K562 (cell line): Measurements from ENCODE around the gene PRKAR1A. TPM values are rescaled to one million over a fixed set of nuclear protein-coding genes. Genes with fewer than 3 reads are reported as not detected.

ENCODE experiments used
- ADNP ChIP-seq: fragments of 200-800 bp; sonication (Bioruptor generic); IDR thresholded peaks from 2 replicates; pipeline ENCODE4 v1.6.1; 2016; ENCODE audit warnings: missing genetic modification characterization, missing compliant biosample characterization
- EP300 ChIP-seq: IDR thresholded peaks from 2 replicates; pipeline ENCODE4 v1.6.1; 2012; ENCODE audit warnings: low read length, improper control_type of control experiment
- ETV5 ChIP-seq: sonication (generic); formaldehyde crosslinking; IDR thresholded peaks from 2 replicates; pipeline ENCODE4 v1.4.0; 2020; ENCODE audit warnings: low read depth, mild to moderate bottlenecking, missing genetic modification reagents
- GMEB1 ChIP-seq: fragments of 250-450 bp; sonication (Bioruptor Pico); IDR thresholded peaks from 2 replicates; pipeline ENCODE4 v1.4.0; 2020; ENCODE audit warnings: mild to moderate bottlenecking
- HBP1 ChIP-seq: fragments of 450-650 bp; formaldehyde crosslinking; IDR thresholded peaks from 2 replicates; pipeline ENCODE4 v1.4.0; 2022; ENCODE audit warnings: missing genetic modification characterization
- IFI16 ChIP-seq: fragments of 250-450 bp; sonication (Bioruptor Pico); IDR thresholded peaks from 2 replicates; pipeline ENCODE4 v2.1.2; 2022; ENCODE audit warnings: mild to moderate bottlenecking, inconsistent platforms
- JUNB ChIP-seq: fragments of 450-650 bp; formaldehyde crosslinking; conservative IDR thresholded peaks from 2 replicates; pipeline ENCODE4 v1.4.0; 2020; ENCODE audit warnings: mild to moderate bottlenecking
- KLF13 ChIP-seq: fragments of 450-650 bp; IDR thresholded peaks from 2 replicates; pipeline ENCODE4 v1.6.1; 2016; ENCODE audit warnings: missing genetic modification characterization, low read depth, mild to moderate bottlenecking, missing compliant biosample characterization, moderate library complexity, borderline replicate concordance
- MCM7 ChIP-seq, 2 experiments: fragments of 450-650 bp; IDR thresholded peaks; 2 replicates each; pipeline ENCODE4 v1.6.1; 2016 to 2018
- NCOA2 ChIP-seq, 2 experiments: fragments of 450-650 bp; IDR thresholded peaks; 2 replicates each; pipeline ENCODE4 v1.6.1; 2018; ENCODE audit warnings: mild to moderate bottlenecking in 2 of 2, moderate library complexity in 1 of 2; ENCODE audit not compliant: partially characterized antibody in 2 of 2
- PBX2 ChIP-seq, 2 experiments: IDR thresholded peaks in 1 of 2; conservative IDR thresholded peaks in 1 of 2; 2 replicates each; pipeline ENCODE4 v1.6.1; 2016; ENCODE audit warnings: low read depth in 2 of 2, mild to moderate bottlenecking in 1 of 2, missing compliant biosample characterization in 1 of 2, missing genetic modification characterization in 1 of 2, moderate library complexity in 1 of 2
- PHB ChIP-seq: fragments of 250-450 bp; sonication (Bioruptor Pico); IDR thresholded peaks from 2 replicates; pipeline ENCODE4 v1.5.0; 2021
- RBBP5 ChIP-seq: fragments of 200-600 bp; sonication (generic); IDR thresholded peaks from 2 replicates; pipeline ENCODE4 v1.6.1; 2012; ENCODE audit warnings: borderline replicate concordance, mild to moderate bottlenecking, low read length, control low read depth, inconsistent platforms; ENCODE audit not compliant: insufficient read depth, poor library complexity, severe bottlenecking
- RBM17 ChIP-seq: fragments of 200-400 bp; formaldehyde crosslinking; IDR thresholded peaks from 2 replicates; pipeline ENCODE4 v1.6.1; 2017; ENCODE audit warnings: low read depth, mild to moderate bottlenecking, low read length, borderline replicate concordance
- SMAD1 ChIP-seq: fragments of 150-350 bp; IDR thresholded peaks from 2 replicates; pipeline ENCODE4 v1.6.1; 2014; ENCODE audit warnings: low read length, low read depth; ENCODE audit not compliant: partially characterized antibody
- SMARCA5 ChIP-seq: fragments of 450-650 bp; IDR thresholded peaks from 2 replicates; pipeline ENCODE4 v1.6.1; 2016
- TAF1 ChIP-seq: IDR thresholded peaks from 2 replicates; pipeline ENCODE4 v1.6.1; 2011; ENCODE audit warnings: mild to moderate bottlenecking, low read length, moderate library complexity; ENCODE audit not compliant: insufficient read depth, control insufficient read depth, severe bottlenecking; ENCODE audit errors: extremely low read depth
- TGIF2 ChIP-seq: sonication (generic); formaldehyde crosslinking; IDR thresholded peaks from 2 replicates; pipeline ENCODE4 v1.8.1; 2022; ENCODE audit warnings: mild to moderate bottlenecking, missing genetic modification reagents, moderate library complexity
- ZBTB17 ChIP-seq: fragments of 450-650 bp; formaldehyde crosslinking; IDR thresholded peaks from 2 replicates; pipeline ENCODE4 v1.4.0; 2020; ENCODE audit warnings: mild to moderate bottlenecking
- ZBTB7A ChIP-seq: IDR thresholded peaks from 2 replicates; pipeline ENCODE4 v1.6.1; 2011; ENCODE audit warnings: low read depth, mild to moderate bottlenecking, low read length, moderate library complexity, borderline replicate concordance; ENCODE audit not compliant: control insufficient read depth
- ZC3H8 ChIP-seq: fragments of 450-650 bp; IDR thresholded peaks from 2 replicates; pipeline ENCODE4 v1.6.1; 2017
- ZNF384 ChIP-seq: IDR thresholded peaks from 2 replicates; pipeline ENCODE4 v1.6.1; 2012; ENCODE audit warnings: low read depth, low read length, improper control_type of control experiment
- ZNF436 ChIP-seq: fragments of 250-450, 450-650 bp; sonication (Bioruptor Pico); formaldehyde crosslinking; IDR thresholded peaks from 2 replicates; pipeline ENCODE4 v1.7.0; 2020; ENCODE audit warnings: mild to moderate bottlenecking
- ZNF77 ChIP-seq: fragments of 250-450 bp; sonication (Bioruptor Pico); IDR thresholded peaks from 2 replicates; pipeline ENCODE4 v1.5.0; 2020
- polyA plus RNA-seq, 8 experiments: library from polyadenylated mRNA; depleted of rRNA in 4 of 8; stranded (reverse) in 5 of 8; unstranded in 3 of 8; fragments of >200 nt; fragmentation: Nextera tagmentation in 2 of 8; fragmentation: Illumina TruSeq in 1 of 8; extraction: Ambion mirVana in 2 of 8; extraction: Trizol in 1 of 8; gene quantifications; 2 replicates each; pipeline versions ENCODE4 v1.2.1 to v1.2.3, GENCODE V29; 2011 to 2014; ENCODE audit warnings: inconsistent platforms in 1 of 8, missing spikeins in 1 of 8
- total RNA-seq, 7 experiments: library from RNA; depleted of rRNA in 6 of 7; stranded (reverse); fragments of >200 nt in 6 of 7; fragmentation: Illumina TruSeq in 2 of 7; extraction: Trizol in 2 of 7; gene quantifications; 2 replicates each; pipeline versions ENCODE4 v1.2.1 to v1.2.3, GENCODE V29; 2011 to 2021; ENCODE audit warnings: low replicate concordance in 1 of 7

PRKAR1A gene
- total and polyA plus RNA-seq, 9 of the 15 experiments (the other 6 are each of a cell fraction or from before 2014, with no cell fraction given): 15.0 to 95.6 (median 67.5) TPM

GRCh38 chr17:68512247-68512959, at the start of gene PRKAR1A (continued):
- no peak for TF ChIP-seq PBX2 (CRISPR knock-in tag; IDR thresholded peaks at IDR 0.05; ENCODE audit: low read depth)
- TF ChIP-seq PBX2 (tag; conservative IDR thresholded peaks at IDR 0.05; ENCODE audit: low read depth): no peak
- peak; percentile 39 for TF ChIP-seq TAF1
- TF ChIP-seq SMARCA5: no peak
- TF ChIP-seq ZC3H8: no peak
- no peak for TF ChIP-seq IFI16 (CRISPR knock-in tag)
- no peak for TF ChIP-seq RBM17
- TF ChIP-seq ADNP: no peak
- TF ChIP-seq JUNB (CRISPR knock-in tag): no peak
- no peak for TF ChIP-seq ZNF77 (CRISPR knock-in tag)
- no peak for TF ChIP-seq MCM7 (IDR thresholded peaks at IDR 0.05)
- TF ChIP-seq HBP1 (CRISPR knock-in tag): no peak
- no peak for TF ChIP-seq PHB
- TF ChIP-seq SMAD1: no peak
- no peak for TF ChIP-seq KLF13
- no peak for TF ChIP-seq ZNF436 (CRISPR knock-in tag)
- TF ChIP-seq ZBTB17 (CRISPR knock-in tag): no peak
- no peak for TF ChIP-seq ZNF384
- peak; percentile 79 for TF ChIP-seq ETV5 (CRISPR knock-in tag)
- TF ChIP-seq NCOA2 (IDR thresholded peaks at IDR 0.05; ENCODE audit: partially characterized antibody in 2 of 2): no peak
- TF ChIP-seq RBBP5: peak; percentile 77
- TF ChIP-seq TGIF2 (CRISPR knock-in tag): no peak
- TF ChIP-seq ZBTB7A: peak; percentile 67; the same call in 1 of the 2 replicates
- TF ChIP-seq GMEB1: no peak
- TF ChIP-seq EP300: no peak
